Right lobe of liver (tissue), 4 donors: ENCODE measurements around the gene ARHGAP33.

Experiments used
- CTCF ChIP-seq, 4 donors: fragments of 200-600 bp in 3 of 4; fragments of 450-650 bp in 1 of 4; IDR thresholded peaks; one replicate each; pipeline versions ENCODE4 v1.5.1 to v1.8.0; 2016 to 2022; ENCODE audit warnings: antibody characterized with exemption in 4 of 4, mild to moderate bottlenecking in 2 of 4
- POLR2A ChIP-seq: fragments of 450-650 bp; IDR thresholded peaks from one replicate; pipeline ENCODE4 v1.6.1; 2017; ENCODE audit warnings: antibody characterized with exemption, mild to moderate bottlenecking
- donor health status: DM: no; HTN: no; CAD: no.
- donor health status: DM: no; HTN: no; CAD: no.
- donor health status: DM: no; HTN: yes; CAD: no.

GRCh38 chr19:35773020-35773806 lies 2.2 kb upstream of the ARHGAP33 start:
- TF ChIP-seq CTCF (IDR thresholded peaks at IDR 0.05) (no peak), POLR2A (no peak)
